Left hindlimb (tissue), 1 donor: ENCODE results near the gene DMWD.

Experiments used
- DNase-seq: peaks from one replicate; pipeline ENCODE4 v3.0.0-alpha.2; 2018

DMWD gene

GRCh38 chr19:45742969-45743368, 49.7 kb downstream of the DMWD start:
- no peak for DNase-seq

- no peak for DNase-seq
Observed at GRCh38 chr19:45739498-45740439, 52.9 kb downstream of the DMWD start.

- no peak for DNase-seq
Observed at GRCh38 chr19:45733160-45733810, 59.4 kb downstream of the DMWD start, which contains the start of gene MEIOSIN. TSS of gene MEIOSIN (plus strand) at chr19:45733439. CDS start at chr19:45735377, 1,938 bp downstream.
